ENCODE data around the gene TRIP13.

The TRIP13 gene

DNA sequence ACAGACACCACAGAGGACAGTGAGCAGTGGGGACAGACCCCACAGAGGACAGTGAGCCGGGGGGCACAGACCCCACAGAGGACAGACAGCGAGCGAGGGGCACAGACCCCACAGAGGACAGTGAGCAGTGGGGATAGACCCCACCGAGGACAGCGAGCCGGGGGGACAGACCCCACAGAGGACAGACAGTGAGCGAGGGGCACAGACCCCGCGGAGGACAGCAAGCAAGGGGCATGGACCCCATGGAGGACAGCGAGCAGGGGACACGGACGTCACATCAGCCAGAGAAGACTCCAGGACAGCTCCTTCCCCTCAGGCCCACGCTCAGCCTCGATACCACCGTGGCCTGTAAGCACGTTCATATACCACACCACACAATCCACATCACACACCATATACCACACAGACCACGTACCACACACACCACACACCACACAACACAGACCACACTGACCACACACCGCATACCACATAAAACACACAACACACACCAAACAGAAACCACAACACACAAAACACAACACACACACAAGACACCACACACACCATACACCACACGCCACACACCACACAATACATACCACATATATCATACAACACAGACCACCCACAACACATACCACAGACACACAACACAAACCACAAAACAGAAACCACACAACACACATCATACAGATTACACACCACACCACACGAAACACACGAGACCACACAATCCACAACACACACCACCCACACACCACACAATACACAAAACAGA is 36.7 kb upstream of the TRIP13 start:
- DNase-seq, result no peak

- no peak for DNase-seq
Measured at GRCh38 chr5:856531-857425, 35.9 kb upstream of the TRIP13 start.

DNA sequence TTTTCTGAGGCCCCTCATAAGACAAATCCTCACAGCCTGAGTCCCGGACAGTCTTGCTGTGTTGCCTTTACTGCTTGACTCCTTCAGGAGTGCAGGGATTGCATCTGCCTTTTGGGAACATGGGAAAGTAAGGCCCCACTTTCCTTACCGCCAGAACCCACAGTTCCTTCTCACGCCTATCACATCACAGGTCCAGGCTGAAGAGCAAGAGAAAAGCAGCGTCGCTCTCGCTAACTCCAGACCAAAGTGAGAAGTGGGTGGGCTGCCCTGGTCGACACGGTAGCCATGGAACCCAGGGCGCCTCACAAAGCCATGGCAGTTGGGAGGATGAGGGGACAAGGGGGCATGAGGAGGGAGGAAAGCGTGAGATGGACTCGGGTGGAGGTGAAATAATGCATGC is 34.0 kb upstream of the TRIP13 start:
- DNase-seq, result no peak

- DNase-seq, result no peak
Measured at GRCh38 chr5:859391-859790, 33.3 kb upstream of the TRIP13 start.

DNA sequence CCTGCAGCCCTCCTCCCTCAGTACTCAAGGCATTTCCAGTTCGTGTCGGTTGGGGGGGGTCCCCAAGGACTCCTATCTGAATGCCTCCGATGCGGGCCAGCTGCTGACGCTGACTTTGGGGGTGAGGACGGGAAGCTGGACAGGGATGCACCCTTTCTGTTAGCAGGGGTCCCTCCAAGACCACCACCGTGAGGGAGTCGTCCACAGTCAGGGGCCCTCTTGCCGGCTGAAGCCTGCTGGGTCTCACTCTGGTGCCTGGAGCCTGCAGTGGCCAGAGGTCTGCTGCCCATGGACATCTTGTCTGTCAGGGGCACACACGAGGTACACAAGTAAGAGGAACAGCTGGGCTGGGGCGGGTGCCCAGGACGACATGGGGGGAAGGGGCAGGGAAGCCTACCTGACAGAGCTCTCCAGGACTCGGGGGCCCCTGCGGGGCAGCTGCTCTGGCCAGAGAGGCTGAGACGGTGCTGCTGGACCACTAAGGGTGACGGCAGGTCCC is 32.8 kb upstream of the TRIP13 start:
- DNase-seq, result no peak

DNA sequence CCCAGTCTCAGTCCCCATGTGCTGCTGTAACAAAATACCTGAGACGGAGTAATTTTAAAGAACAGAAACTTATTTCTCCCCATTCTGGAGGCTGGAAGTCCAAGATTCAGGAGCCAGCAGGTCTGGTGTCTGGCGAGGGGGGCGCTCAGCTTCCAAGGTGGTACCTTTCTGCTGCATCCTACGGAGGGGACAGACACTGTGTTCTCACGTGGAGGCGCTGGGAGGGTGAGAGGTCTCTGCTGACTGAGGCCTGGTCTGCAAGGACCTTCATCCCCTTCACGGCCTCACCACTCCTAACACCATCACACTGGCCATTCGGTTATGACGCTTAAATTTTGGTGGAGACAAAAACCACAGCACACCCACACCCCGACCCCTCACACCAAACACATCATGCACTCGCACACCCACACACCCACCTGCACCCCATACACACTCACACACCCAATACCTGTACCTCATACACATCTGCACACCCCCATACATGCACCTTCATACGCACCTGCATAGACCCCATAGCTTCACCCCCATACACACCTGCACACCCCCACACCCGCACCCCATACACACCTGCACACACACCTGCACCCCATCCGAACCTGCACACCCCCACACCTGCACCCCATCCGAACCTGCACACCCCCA is 32.1 kb upstream of the TRIP13 start:
- DNase-seq, result no peak

- no peak for DNase-seq
Measured at GRCh38 chr5:861442-862366, 31.0 kb upstream of the TRIP13 start.

GRCh38 chr5:862367-863243 is 30.1 kb upstream of the TRIP13 start:
- no peak for DNase-seq

DNA sequence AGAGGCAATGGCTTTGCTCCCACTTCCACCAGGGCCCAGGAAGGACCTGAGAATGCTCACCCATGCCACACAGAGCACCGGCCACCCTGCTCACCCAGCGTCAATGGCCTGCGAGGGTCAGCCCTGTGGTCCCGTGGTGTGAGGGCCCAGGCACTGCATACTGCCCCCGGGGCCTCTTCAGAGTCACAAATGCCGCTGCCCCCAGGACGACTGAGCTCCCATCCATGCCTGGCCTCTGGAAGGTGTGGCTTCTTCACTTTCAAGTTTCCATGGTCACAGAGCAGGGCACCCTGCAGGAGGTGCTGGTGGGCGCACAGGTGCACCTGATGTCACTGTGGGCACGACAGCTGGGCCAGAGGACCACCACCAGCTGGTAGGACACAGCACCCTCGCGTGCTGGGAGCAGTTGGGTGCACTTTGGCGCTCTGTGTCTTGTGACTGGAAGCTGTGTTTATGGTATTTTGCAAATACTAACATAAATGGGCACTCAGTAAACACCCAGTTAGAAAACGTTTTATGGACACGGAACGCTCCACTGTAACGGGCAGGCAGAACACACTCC is 29.4 kb upstream of the TRIP13 start:
- DNase-seq, result no peak

DNA sequence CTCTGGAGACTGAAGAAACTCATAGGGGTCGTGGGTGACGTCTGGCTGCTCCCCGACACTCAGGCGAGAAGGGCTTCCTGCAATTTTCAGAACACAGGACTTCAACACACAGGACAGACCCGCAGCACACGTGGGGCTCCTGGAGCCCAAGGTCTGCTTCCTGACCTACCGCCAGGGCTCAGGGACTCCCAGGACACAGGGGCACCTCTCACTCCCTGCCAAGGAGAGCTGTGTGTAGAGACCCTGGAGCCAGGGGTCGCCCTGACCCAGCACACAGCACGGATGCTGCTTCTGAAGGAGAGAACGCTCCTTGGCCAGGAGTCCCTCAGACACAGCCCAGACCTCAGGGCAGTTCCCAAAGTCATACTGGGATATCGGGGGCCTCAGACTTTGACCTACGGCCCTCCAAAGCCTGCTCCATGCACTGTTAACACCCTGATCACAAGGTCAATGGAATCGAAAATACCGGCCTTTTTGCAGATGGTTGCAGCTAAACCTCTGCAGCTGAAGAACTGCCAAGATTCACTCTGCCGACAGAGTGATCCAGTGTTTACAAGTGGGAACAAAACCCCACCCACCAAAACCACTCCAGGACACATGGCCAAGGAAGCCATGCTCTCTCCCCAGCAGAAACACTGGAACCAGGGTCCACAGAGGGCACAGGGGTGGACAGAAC is 28.1 kb upstream of the TRIP13 start:
- no peak for DNase-seq

- no peak for DNase-seq
Measured at GRCh38 chr5:865168-865521, 27.5 kb upstream of the TRIP13 start.

GRCh38 chr5:865771-866170 is 26.9 kb upstream of the TRIP13 start:
- DNase-seq, result no peak

GRCh38 chr5:867300-867870 is 25.3 kb upstream of the TRIP13 start:
- DNase-seq, result no peak

GRCh38 chr5:868428-869135 is 24.1 kb upstream of the TRIP13 start:
- DNase-seq, result no peak

- DNase-seq, result no peak
Measured at GRCh38 chr5:870956-871355, 21.7 kb upstream of the TRIP13 start.

GRCh38 chr5:871596-872298 is 20.9 kb upstream of the TRIP13 start:
- no peak for DNase-seq

DNA sequence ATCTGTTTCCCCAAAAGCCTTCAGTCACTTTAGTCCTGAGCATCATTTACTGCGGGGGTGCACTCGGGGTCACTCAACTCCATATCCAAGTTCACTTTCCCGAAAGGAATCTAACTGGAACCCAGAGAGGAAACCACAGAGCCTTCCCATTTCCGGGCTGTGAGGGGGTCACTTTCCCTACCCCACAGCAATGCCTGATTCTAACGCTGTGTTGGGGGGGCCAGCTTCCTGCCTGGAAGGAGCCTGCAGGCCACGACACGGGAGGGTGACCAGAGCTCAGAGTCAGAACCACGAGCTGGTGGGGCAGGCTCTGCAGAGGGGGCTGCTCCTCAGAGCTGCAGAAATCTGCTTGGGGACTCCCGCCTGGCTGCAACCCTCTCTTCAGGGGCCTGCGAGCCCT is 20.4 kb upstream of the TRIP13 start:
- no peak for DNase-seq

GRCh38 chr5:873328-873727 is 19.4 kb upstream of the TRIP13 start:
- no peak for DNase-seq

- no peak for DNase-seq
Measured at GRCh38 chr5:875931-876330, 16.8 kb upstream of the TRIP13 start.

All from inflammatory macrophage treated with lipopolysaccharide for 1 hour (primary cell).